ENCODE results near the gene TIMM44. TPM values are rescaled to one million over a fixed set of nuclear protein-coding genes. Genes with fewer than 3 reads are reported as not detected.

Gene TIMM44
- total RNA-seq, 1 donor from 2014 or later = 96.1 TPM

DNA sequence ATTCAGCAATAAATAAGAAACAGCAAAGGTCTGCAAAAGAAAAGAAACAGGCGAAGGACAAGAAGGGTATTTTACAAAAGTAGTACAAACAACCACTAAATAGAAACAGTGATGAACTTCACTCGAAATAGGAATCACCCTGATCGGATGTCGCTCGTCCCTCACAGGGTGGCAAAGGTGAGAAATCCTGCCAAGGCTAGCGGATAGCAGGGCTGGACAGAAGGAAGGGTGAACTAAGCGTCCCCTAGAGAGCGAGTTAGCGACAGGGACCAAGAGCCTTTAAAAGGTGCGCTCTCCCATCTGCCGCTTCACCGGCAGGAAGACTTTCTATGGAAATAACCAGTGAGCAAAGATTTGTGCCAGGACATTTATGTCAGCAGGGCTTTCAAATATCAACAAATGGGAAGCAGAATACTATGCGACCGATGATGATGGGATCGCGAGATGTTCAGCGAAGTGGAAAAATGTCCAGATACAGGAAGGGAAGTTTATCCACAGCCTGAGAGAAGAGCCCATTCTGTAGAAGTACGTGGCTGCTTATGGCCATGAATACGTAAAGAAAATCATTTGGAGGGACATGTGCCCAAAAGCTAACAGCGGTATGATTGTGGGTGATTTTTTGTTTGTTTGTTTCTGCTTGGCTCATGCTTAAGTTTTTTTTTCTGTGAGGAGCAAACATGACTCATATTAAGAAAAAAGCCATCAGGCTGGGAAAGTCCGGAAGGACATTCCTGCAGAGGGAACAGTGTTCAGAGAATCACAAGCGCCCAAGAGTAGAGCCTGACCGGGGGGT is 43.1 kb upstream of the TIMM44 start:
- TF ChIP-seq, protein P1, sequence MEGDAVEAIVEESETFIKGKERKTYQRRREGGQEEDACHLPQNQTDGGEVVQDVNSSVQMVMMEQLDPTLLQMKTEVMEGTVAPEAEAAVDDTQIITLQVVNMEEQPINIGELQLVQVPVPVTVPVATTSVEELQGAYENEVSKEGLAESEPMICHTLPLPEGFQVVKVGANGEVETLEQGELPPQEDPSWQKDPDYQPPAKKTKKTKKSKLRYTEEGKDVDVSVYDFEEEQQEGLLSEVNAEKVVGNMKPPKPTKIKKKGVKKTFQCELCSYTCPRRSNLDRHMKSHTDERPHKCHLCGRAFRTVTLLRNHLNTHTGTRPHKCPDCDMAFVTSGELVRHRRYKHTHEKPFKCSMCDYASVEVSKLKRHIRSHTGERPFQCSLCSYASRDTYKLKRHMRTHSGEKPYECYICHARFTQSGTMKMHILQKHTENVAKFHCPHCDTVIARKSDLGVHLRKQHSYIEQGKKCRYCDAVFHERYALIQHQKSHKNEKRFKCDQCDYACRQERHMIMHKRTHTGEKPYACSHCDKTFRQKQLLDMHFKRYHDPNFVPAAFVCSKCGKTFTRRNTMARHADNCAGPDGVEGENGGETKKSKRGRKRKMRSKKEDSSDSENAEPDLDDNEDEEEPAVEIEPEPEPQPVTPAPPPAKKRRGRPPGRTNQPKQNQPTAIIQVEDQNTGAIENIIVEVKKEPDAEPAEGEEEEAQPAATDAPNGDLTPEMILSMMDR (IDR thresholded peaks at IDR 0.05; ENCODE audit: insufficient read depth, low read length, severe bottlenecking) = no peak

DNA sequence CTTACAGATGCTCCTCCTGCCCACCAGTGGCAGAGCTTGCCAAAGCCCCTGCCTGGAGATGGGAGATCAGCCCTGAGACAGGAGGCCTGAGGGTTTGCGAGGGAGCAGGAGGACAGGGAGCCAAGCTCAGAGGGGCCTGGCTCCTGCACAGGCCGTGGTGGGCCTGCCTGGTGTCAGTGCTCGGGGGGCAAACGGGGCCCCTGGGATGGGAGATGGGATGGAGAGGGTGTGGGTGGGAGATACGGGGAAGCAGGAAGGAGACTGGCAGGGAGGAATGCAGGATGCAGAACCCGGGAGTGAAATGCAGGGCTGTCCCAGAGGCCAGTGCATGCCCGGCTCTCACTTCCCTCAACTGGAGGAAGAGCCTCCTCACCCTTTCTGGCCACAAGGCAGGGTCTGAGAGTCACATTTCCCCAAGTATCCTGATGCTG is 42.0 kb upstream of the TIMM44 start:
- peaks cover 27% of the 10 kb centered on the region for H3K36me3 ChIP-seq (ENCODE audit: control insufficient read depth, insufficient read depth, low read length)
- DNase-seq (ENCODE audit: low read depth) = no peak

More for the DNA sequence above, 43.1 kb upstream of the TIMM44 start:
- Histone ChIP-seq H3K4me3 (ENCODE audit: low read depth, low read length) (no peak overlapping the region), H3K27me3 (ENCODE audit: control insufficient read depth, insufficient read depth, low read length) (no peaks in the 10 kb centered on the region), H3K36me3 (ENCODE audit: control insufficient read depth, insufficient read depth, low read length) (peaks cover 27% of the 10 kb centered on the region)
- DNase-seq (ENCODE audit: low read depth) (peak; percentile 83), FAIRE-seq (peak; percentile 94)

DNA sequence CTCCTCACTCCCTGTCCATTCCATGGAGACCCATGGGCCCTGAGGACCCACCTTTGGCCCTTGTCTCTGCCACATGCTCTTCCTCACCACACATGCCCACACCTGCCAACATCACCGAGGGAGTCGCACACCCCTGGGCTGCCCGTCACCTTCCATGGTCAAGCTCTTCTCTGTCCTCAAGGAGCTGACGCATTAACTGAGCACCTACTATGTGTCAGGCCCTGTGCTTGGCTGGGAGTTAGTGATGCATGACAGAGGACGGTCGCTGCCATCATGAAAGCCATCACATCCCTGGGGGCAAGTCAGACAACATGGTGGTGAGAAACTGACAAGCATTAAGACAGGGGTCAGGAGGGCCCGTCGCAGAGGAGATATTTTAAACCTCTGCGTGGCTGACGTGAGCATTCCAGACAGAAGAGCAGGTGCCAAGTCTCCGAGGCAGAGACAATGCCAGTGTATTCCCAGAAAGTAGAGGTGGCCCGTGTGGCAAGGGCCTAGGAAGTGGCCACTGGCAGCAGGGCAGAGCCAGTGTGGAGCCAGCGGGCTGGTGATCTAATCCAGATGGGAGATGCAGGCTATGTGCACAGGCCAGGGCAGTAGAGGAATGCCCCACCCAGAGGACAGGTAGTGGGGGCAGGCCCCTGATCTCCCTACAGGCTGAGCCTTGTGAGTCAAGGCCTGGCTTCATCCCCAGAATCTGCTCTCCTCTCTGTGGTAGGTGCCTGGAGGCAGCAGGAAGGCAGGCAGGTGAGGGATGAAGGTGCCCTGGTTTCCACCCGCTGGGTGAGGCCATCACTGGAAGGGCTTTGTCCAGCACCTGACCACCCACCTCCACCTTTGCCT is 40.8 kb upstream of the TIMM44 start:
- Histone ChIP-seq H3K36me3 (ENCODE audit: control insufficient read depth, insufficient read depth, low read length) (peaks cover 37% of the 10 kb centered on the region), H3K4me3 (ENCODE audit: low read depth, low read length) (no peak overlapping the region), H3K27me3 (ENCODE audit: control insufficient read depth, insufficient read depth, low read length) (no peaks in the 10 kb centered on the region)
- TF ChIP-seq, protein P1 (IDR thresholded peaks at IDR 0.05; ENCODE audit: insufficient read depth, low read length, severe bottlenecking) = no peak
- no peak for DNase-seq (ENCODE audit: low read depth)
- FAIRE-seq = no peak

More for the DNA sequence above, 42.0 kb upstream of the TIMM44 start:
- TF ChIP-seq, protein P1 (IDR thresholded peaks at IDR 0.05; ENCODE audit: insufficient read depth, low read length, severe bottlenecking) = no peak
- H3K4me3 ChIP-seq (ENCODE audit: low read depth, low read length) = no peak overlapping the region
- no peak for FAIRE-seq
- H3K27me3 ChIP-seq (ENCODE audit: control insufficient read depth, insufficient read depth, low read length) = no peaks in the 10 kb centered on the region

DNA sequence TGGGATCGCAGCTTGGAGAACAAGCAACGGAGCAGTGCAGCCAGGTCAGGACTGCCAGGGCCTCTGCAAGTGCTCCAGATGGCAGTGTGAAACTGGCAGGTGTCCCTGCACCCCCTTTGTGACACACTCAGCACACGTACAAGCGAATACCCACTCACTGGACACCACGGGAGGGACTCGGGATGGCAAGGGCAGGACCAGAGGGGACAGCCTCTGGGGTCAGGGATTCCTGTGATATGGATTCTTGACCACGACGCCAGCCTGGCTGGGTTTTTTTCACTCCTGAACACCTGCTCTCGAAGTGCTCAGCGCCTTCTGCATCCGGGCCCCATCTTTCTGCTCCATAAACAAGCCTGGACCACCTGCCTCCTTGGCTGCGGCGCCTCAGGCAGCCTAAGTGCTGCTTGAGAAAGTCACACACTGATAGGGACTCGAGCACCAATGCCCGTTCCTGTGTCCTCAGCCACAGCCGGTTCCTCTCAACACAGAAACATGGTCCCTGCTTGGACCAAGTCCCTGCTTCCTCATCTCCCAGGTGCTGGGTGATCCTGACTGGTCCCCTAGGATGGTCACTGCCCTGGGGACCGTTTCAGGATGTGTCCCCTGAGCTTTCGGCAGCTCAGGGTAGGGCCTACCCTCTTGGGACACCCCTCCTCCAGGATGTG is 40.0 kb upstream of the TIMM44 start:
- no peak for FAIRE-seq
- peaks cover 34% of the 10 kb centered on the region for H3K36me3 ChIP-seq (ENCODE audit: control insufficient read depth, insufficient read depth, low read length)

DNA sequence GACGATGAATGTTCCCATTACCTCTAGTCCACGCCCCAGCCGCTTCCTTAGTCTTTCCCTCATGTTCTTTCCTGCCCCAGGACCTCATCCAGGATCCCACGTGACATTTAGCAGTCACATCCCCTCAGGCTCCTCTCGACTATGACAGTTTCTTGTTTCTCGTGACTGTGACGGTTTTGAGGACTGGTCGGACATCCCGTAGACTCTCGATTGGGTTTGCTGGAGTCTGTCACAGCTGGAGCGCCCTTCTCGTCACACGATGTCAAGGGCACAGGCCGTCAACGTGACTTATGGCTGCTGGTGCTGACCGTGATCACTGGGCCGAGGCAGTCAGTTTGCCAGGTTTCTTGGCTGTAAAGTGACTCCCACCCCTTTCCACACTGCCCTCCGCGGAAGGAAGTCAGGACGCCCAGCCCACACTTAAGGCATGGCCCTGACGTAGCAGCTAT is 39.2 kb upstream of the TIMM44 start:
- H3K4me3 ChIP-seq (ENCODE audit: low read depth, low read length) = no peak overlapping the region
- TF ChIP-seq, protein P1 (IDR thresholded peaks at IDR 0.05; ENCODE audit: insufficient read depth, low read length, severe bottlenecking) = no peak
- DNase-seq (ENCODE audit: low read depth) = no peak
- no peak for FAIRE-seq
- H3K27me3 ChIP-seq (ENCODE audit: control insufficient read depth, insufficient read depth, low read length) = no peaks in the 10 kb centered on the region
- peaks cover 35% of the 10 kb centered on the region for H3K36me3 ChIP-seq (ENCODE audit: control insufficient read depth, insufficient read depth, low read length)

More for the DNA sequence above, 40.0 kb upstream of the TIMM44 start:
- TF ChIP-seq, protein P1 (IDR thresholded peaks at IDR 0.05; ENCODE audit: insufficient read depth, low read length, severe bottlenecking) = no peak
- Histone ChIP-seq H3K27me3 (ENCODE audit: control insufficient read depth, insufficient read depth, low read length) (no peaks in the 10 kb centered on the region), H3K4me3 (ENCODE audit: low read depth, low read length) (no peak overlapping the region)
- no peak for DNase-seq (ENCODE audit: low read depth)
